Neural progenitor cell (in vitro differentiated cells): ENCODE measurements around the gene MYEOV. TPM values are rescaled to one million over a fixed set of nuclear protein-coding genes. Genes with fewer than 3 reads are reported as not detected.
A peak's percentile ranks its signal among the peaks of the same experiment; 100 is the strongest.

Source experiments
- DNase-seq: peaks from one replicate; pipeline ENCODE4 v3.0.0-alpha.2; 2016; ENCODE audit warnings: low spot score
- H2AFZ ChIP-seq: fragments of 200-600 bp; sonication (generic); replicated peaks from 2 replicates; pipeline ENCODE4 v1.6.1; 2016; ENCODE audit warnings: antibody characterized with exemption
- H3F3A ChIP-seq: fragments of 200-600 bp; sonication (generic); 2 replicates; pipeline ENCODE4 v1.6.1; 2016; ENCODE audit warnings: antibody characterized with exemption, low read depth
- H3K27ac ChIP-seq: fragments of 200-600 bp; sonication (generic); 2 replicates; pipeline ENCODE4 v1.5.1; 2016; ENCODE audit warnings: mild to moderate bottlenecking
- H3K27me3 ChIP-seq: fragments of 200-600 bp; sonication (generic); 2 replicates; pipeline ENCODE4 v1.6.1; 2016; ENCODE audit warnings: mild to moderate bottlenecking, moderate library complexity
- H3K36me3 ChIP-seq: fragments of 200-600 bp; sonication (generic); 2 replicates; pipeline ENCODE4 v1.5.1; 2016
- H3K4me1 ChIP-seq: fragments of 200-600 bp; sonication (generic); 2 replicates; pipeline ENCODE4 v1.6.1; 2016; ENCODE audit warnings: mixed run types
- H3K4me2 ChIP-seq: fragments of 200-600 bp; sonication (generic); 2 replicates; pipeline ENCODE4 v1.6.1; 2016
- H3K4me3 ChIP-seq: fragments of 200-600 bp; sonication (generic); 2 replicates; pipeline ENCODE4 v1.5.1; 2016
- H3K79me2 ChIP-seq: fragments of 200-600 bp; sonication (generic); 2 replicates; pipeline ENCODE4 v1.6.1; 2016; ENCODE audit warnings: low read depth
- H3K9ac ChIP-seq: fragments of 200-600 bp; sonication (generic); 2 replicates; pipeline ENCODE4 v1.6.1; 2016
- H3K9me3 ChIP-seq: fragments of 200-600 bp; sonication (generic); 2 replicates; pipeline ENCODE4 v1.5.1; 2016; ENCODE audit warnings: low read depth
- H4K20me1 ChIP-seq: fragments of 200-600 bp; sonication (generic); 2 replicates; pipeline ENCODE4 v1.6.1; 2016; ENCODE audit warnings: low read depth
- H3K27ac Mint-ChIP-seq: 3 replicates; pipeline ENCODE4 v1.8.0; 2021; ENCODE audit warnings: mixed read lengths
- H3K27me3 Mint-ChIP-seq: 2 replicates; pipeline ENCODE4 v1.8.0; 2022; ENCODE audit warnings: low read depth, mild to moderate bottlenecking, inconsistent platforms, moderate library complexity, mixed read lengths; ENCODE audit not compliant: insufficient read depth
- H3K36me3 Mint-ChIP-seq: 3 replicates; pipeline ENCODE4 v1.8.0; 2021; ENCODE audit warnings: mixed read lengths
- H3K4me1 Mint-ChIP-seq: 3 replicates; pipeline ENCODE4 v1.8.0; 2021; ENCODE audit warnings: mixed read lengths
- H3K4me3 Mint-ChIP-seq: 3 replicates; pipeline ENCODE4 v1.8.0; 2021; ENCODE audit warnings: mild to moderate bottlenecking, moderate library complexity, mixed read lengths
- H3K9me3 Mint-ChIP-seq: 3 replicates; pipeline ENCODE4 v1.8.0; 2020; ENCODE audit warnings: mixed read lengths
- CTCF ChIP-seq: fragments of 200-600 bp; sonication (generic); IDR thresholded peaks from 2 replicates; pipeline ENCODE4 v1.5.1; 2017; ENCODE audit warnings: antibody characterized with exemption, mild to moderate bottlenecking
- EZH2 ChIP-seq: fragments of 200-600 bp; sonication (generic); IDR thresholded peaks from 2 replicates; pipeline ENCODE4 v1.6.1; 2017; ENCODE audit warnings: antibody characterized with exemption, mild to moderate bottlenecking, moderate library complexity
- EZH2phosphoT487 ChIP-seq: fragments of 200-600 bp; sonication (generic); IDR thresholded peaks from 2 replicates; pipeline ENCODE4 v1.6.1; 2017; ENCODE audit warnings: antibody characterized with exemption
- total RNA-seq: library from RNA; depleted of rRNA; stranded (reverse); fragments of >200 nt; gene quantifications from 2 replicates; pipeline ENCODE4 v1.2.3, GENCODE V29; 2015; ENCODE audit warnings: low replicate concordance

The MYEOV gene
- total RNA-seq, 1 donor from 2014 or later: not detected

- Histone ChIP-seq H4K20me1 (no peaks in the 10 kb centered on the region), H3K4me2 (no peak overlapping the region), H3K36me3 (no peaks in the 10 kb centered on the region), H3K9ac (no peak overlapping the region), H3K79me2 (no peaks in the 10 kb centered on the region), H3K4me3 (no peak overlapping the region), H3K4me1 (no peaks in the 10 kb centered on the region), H3F3A (no peaks in the 10 kb centered on the region), H3K9me3 (no peaks in the 10 kb centered on the region), H3K27ac (no peak overlapping the region), H2AFZ (no peak overlapping the region), H3K27me3 (no peaks in the 10 kb centered on the region)
- Mint-ChIP-seq H3K27ac (no peak overlapping the region), H3K4me3 (no peak overlapping the region), H3K36me3 (no peaks in the 10 kb centered on the region), H3K27me3 (peaks cover 14% of the 10 kb centered on the region), H3K4me1 (peaks cover 17% of the 10 kb centered on the region), H3K9me3 (no peaks in the 10 kb centered on the region)
- TF ChIP-seq EZH2phosphoT487 (no peak), EZH2 (no peak), CTCF (no peak)
- DNase-seq: no peak
These were observed 7.1 kb downstream of the MYEOV start for GRCh38 chr11:69301081-69301454.

- Mint-ChIP-seq H3K4me3 (no peak overlapping the region), H3K36me3 (no peaks in the 10 kb centered on the region), H3K9me3 (no peaks in the 10 kb centered on the region), H3K27ac (no peak overlapping the region), H3K4me1 (peaks cover 17% of the 10 kb centered on the region), H3K27me3 (peaks cover 14% of the 10 kb centered on the region)
- Histone ChIP-seq H3K9ac (no peak overlapping the region), H3K4me3 (no peak overlapping the region), H3K27me3 (no peaks in the 10 kb centered on the region), H3K4me2 (no peak overlapping the region), H4K20me1 (no peaks in the 10 kb centered on the region), H3K36me3 (no peaks in the 10 kb centered on the region), H3K4me1 (no peaks in the 10 kb centered on the region), H3F3A (no peaks in the 10 kb centered on the region), H3K9me3 (no peaks in the 10 kb centered on the region), H3K27ac (no peak overlapping the region), H2AFZ (no peak overlapping the region), H3K79me2 (no peaks in the 10 kb centered on the region)
- DNase-seq: no peak
- TF ChIP-seq EZH2 (no peak), EZH2phosphoT487 (no peak), CTCF (no peak)
These were observed 7.8 kb downstream of the MYEOV start for GRCh38 chr11:69301455-69302401.

- no peaks in the 10 kb centered on the region for H3K9me3 Mint-ChIP-seq
- Histone ChIP-seq H3K79me2 (no peaks in the 10 kb centered on the region), H3K4me2 (no peak overlapping the region), H3K27me3 (no peaks in the 10 kb centered on the region), H3F3A (no peaks in the 10 kb centered on the region), H3K4me1 (no peaks in the 10 kb centered on the region), H3K9me3 (no peaks in the 10 kb centered on the region), H3K9ac (no peak overlapping the region), H4K20me1 (no peaks in the 10 kb centered on the region), H3K4me3 (no peak overlapping the region), H2AFZ (no peak overlapping the region), H3K36me3 (no peaks in the 10 kb centered on the region), H3K27ac (no peak overlapping the region)
- H3K27me3 Mint-ChIP-seq: peaks cover 16% of the 10 kb centered on the region
- TF ChIP-seq EZH2 (no peak), EZH2phosphoT487 (no peak), CTCF (no peak)
- H3K36me3 Mint-ChIP-seq: no peaks in the 10 kb centered on the region
- no peak overlapping the region for H3K4me3 Mint-ChIP-seq
- no peak for DNase-seq
- peak overlapping the region; percentile 54 for H3K27ac Mint-ChIP-seq
- peaks cover 12% of the 10 kb centered on the region for H3K4me1 Mint-ChIP-seq
These were observed 8.6 kb downstream of the MYEOV start for GRCh38 chr11:69302447-69303020.
